GM12878 (cell line): ENCODE measurements around the gene TGFBI. TPM values are rescaled to one million over a fixed set of nuclear protein-coding genes. Genes with fewer than 3 reads are reported as not detected.

Experiments
- ATAC-seq: fragments of 200-7000 bp; cut with Tn5 transposase; 3 replicates; pipeline ENCODE4 v1.9.1; 2020; ENCODE audit warnings: mild to moderate bottlenecking, moderate library complexity
- BruUV-seq: library from RNA; stranded (reverse); fragments of 400-500 nt; replicated peaks from 2 replicates; lab custom pipeline; 2021; lab: Mats Ljungman, UMichigan
- CTCF ChIA-PET: fragments of 300-600 bp; sonication (Branson Sonifier 250); formaldehyde crosslinking; extraction: SDS; loops from one replicate; lab custom pipeline; 2021; ENCODE audit warnings: inconsistent platforms; lab: Yijun Ruan, JAX
- POLR2A ChIA-PET: fragments of 350-600 bp; formaldehyde crosslinking; extraction: SDS; loops from one replicate; lab custom pipeline; 2021; ENCODE audit warnings: inconsistent platforms; lab: Charles Lee
- RAD21 ChIA-PET: fragments of 300-600 bp; sonication (Branson Sonifier 250); formaldehyde crosslinking; loops from one replicate; lab custom pipeline; 2023; ENCODE audit warnings: antibody characterized with exemption; ENCODE audit not compliant: unreplicated experiment; lab: Charles Lee
- SMC1A ChIA-PET: fragments of 300-600 bp; sonication (Branson Sonifier 250); formaldehyde crosslinking; loops from one replicate; lab custom pipeline; 2023; ENCODE audit not compliant: unreplicated experiment, uncharacterized antibody; lab: Charles Lee
- DNase-seq: peaks from one replicate; pipeline ENCODE4 v3.0.0-alpha.2; 2011; ENCODE audit warnings: low read depth, low spot score
- FAIRE-seq: peaks from 3 replicates; lab custom pipeline; 2011; peaks lifted over from hg19 to GRCh38; lab: Jason Lieb, UNC
- H2AFZ ChIP-seq: 2 replicates; pipeline ENCODE4 v1.6.0; 2011; ENCODE audit warnings: low read depth, low read length, control low read depth; ENCODE audit not compliant: control insufficient read depth
- H3K27ac ChIP-seq: 2 replicates; pipeline ENCODE4 v1.5.1; 2011; ENCODE audit warnings: control low read depth; ENCODE audit not compliant: control insufficient read depth, insufficient read depth
- H3K27me3 ChIP-seq, 2 experiments: replicated peaks in 1 of 2; 2 replicates each; pipeline versions ENCODE4 v1.6.0 to v1.6.1; 2011; ENCODE audit warnings: low read length in 1 of 2; ENCODE audit not compliant: control insufficient read depth in 2 of 2, insufficient read depth in 2 of 2
- H3K36me3 ChIP-seq, 2 experiments: 2 replicates each; pipeline ENCODE4 v1.5.1; 2011; ENCODE audit warnings: low read length in 1 of 2; ENCODE audit not compliant: control insufficient read depth in 2 of 2, insufficient read depth in 2 of 2
- H3K4me1 ChIP-seq: 2 replicates; pipeline ENCODE4 v1.6.1; 2011; ENCODE audit warnings: mild to moderate bottlenecking, low read length, moderate library complexity, mixed read lengths; ENCODE audit not compliant: control insufficient read depth, insufficient read depth
- H3K4me2 ChIP-seq: 2 replicates; pipeline ENCODE4 v1.6.0; 2011; ENCODE audit warnings: control low read depth; ENCODE audit not compliant: control insufficient read depth, insufficient read depth
- H3K4me3 ChIP-seq: fragments of 200-600 bp; sonication (generic); 2 replicates; pipeline ENCODE4 v1.5.1; 2016
- H3K79me2 ChIP-seq: 2 replicates; pipeline ENCODE4 v1.6.0; 2011; ENCODE audit warnings: low read length; ENCODE audit not compliant: control insufficient read depth, insufficient read depth
- H3K9ac ChIP-seq: 2 replicates; pipeline ENCODE4 v1.8.0; 2011; ENCODE audit warnings: low read length, control low read depth, mixed read lengths; ENCODE audit not compliant: control insufficient read depth, insufficient read depth
- H3K9me3 ChIP-seq: replicated peaks from 3 replicates; pipeline ENCODE4 v1.5.1; 2011; ENCODE audit warnings: mild to moderate bottlenecking, low read length; ENCODE audit not compliant: control insufficient read depth, insufficient read depth
- H4K20me1 ChIP-seq: 2 replicates; pipeline ENCODE4 v1.6.0; 2011; ENCODE audit not compliant: control insufficient read depth, insufficient read depth
- BCL11A ChIP-seq: IDR thresholded peaks from 2 replicates; pipeline ENCODE4 v1.6.1; 2011; ENCODE audit warnings: low read depth, low read length
- CUX1 ChIP-seq: IDR thresholded peaks from 2 replicates; pipeline ENCODE4 v1.6.1; 2012; ENCODE audit warnings: improper control_type of control experiment, low read depth, low read length; ENCODE audit not compliant: insufficient replicate concordance
- EED ChIP-seq: sonication (generic); IDR thresholded peaks from 2 replicates; pipeline ENCODE4 v1.6.1; 2016; ENCODE audit warnings: antibody characterized with exemption, low read depth
- EGR1 ChIP-seq, 2 experiments: IDR thresholded peaks; 1 replicate in 1 of 2; 2 replicates in 1 of 2; pipeline ENCODE4 v1.6.1; 2011 to 2012; ENCODE audit warnings: low read depth in 2 of 2, low read length in 2 of 2, borderline replicate concordance in 1 of 2, mild to moderate bottlenecking in 1 of 2, moderate library complexity in 1 of 2
- ESRRA ChIP-seq: IDR thresholded peaks from 2 replicates; pipeline ENCODE4 v1.6.1; 2012; ENCODE audit warnings: mild to moderate bottlenecking, low read length, improper control_type of control experiment
- NR2C1 ChIP-seq: fragments of 450-650 bp; IDR thresholded peaks from 2 replicates; pipeline ENCODE4 v1.6.1; 2017; ENCODE audit warnings: antibody characterized with exemption, mild to moderate bottlenecking, moderate library complexity
- PKNOX1 ChIP-seq: fragments of 450-650 bp; IDR thresholded peaks from 2 replicates; pipeline ENCODE4 v1.6.1; 2016; ENCODE audit warnings: mild to moderate bottlenecking
- PML ChIP-seq: IDR thresholded peaks from 2 replicates; pipeline ENCODE4 v1.6.1; 2012; ENCODE audit warnings: low read length, inconsistent platforms
- POU2F2 ChIP-seq: IDR thresholded peaks from 3 replicates; pipeline ENCODE4 v1.6.1; 2011; ENCODE audit warnings: low read depth, mild to moderate bottlenecking, low read length, borderline replicate concordance
- RAD51 ChIP-seq: fragments of 450-650 bp; IDR thresholded peaks from 2 replicates; pipeline ENCODE4 v1.6.1; 2016; ENCODE audit warnings: moderate library complexity, mild to moderate bottlenecking, inconsistent platforms
- RFX5 ChIP-seq: IDR thresholded peaks from 2 replicates; pipeline ENCODE4 v1.6.1; 2011; ENCODE audit warnings: low read depth, low read length, improper control_type of control experiment
- RUNX3 ChIP-seq: IDR thresholded peaks from 2 replicates; pipeline ENCODE4 v1.6.1; 2012; ENCODE audit warnings: low read length, inconsistent platforms
- SREBF1 ChIP-seq: IDR thresholded peaks from 2 replicates; pipeline ENCODE4 v1.6.1; 2012; ENCODE audit warnings: mild to moderate bottlenecking, low read length
- SRF ChIP-seq, 2 experiments: IDR thresholded peaks; 2 replicates each; pipeline ENCODE4 v1.6.1; 2011; ENCODE audit warnings: low read depth in 2 of 2, low read length in 2 of 2, mild to moderate bottlenecking in 1 of 2, moderate library complexity in 1 of 2
- TARDBP ChIP-seq: IDR thresholded peaks from 2 replicates; pipeline ENCODE4 v1.6.1; 2016; ENCODE audit warnings: borderline replicate concordance
- ZBTB11 ChIP-seq: fragments of 450-650 bp; formaldehyde crosslinking; IDR thresholded peaks from 2 replicates; pipeline ENCODE4 v1.5.0; 2022; ENCODE audit warnings: mild to moderate bottlenecking, missing genetic modification characterization
- ZNF217 ChIP-seq: fragments of 450-650 bp; IDR thresholded peaks from 2 replicates; pipeline ENCODE4 v1.6.1; 2017; ENCODE audit warnings: antibody characterized with exemption, mild to moderate bottlenecking
- WGBS: methylation state at CpG from one replicate; pipeline ENCODE4 v1.1.6; 2016; ENCODE audit warnings: low lambda C conversion rate; ENCODE audit not compliant: insufficient replicate concordance, insufficient coverage; ENCODE audit errors: missing lambda C conversion rate; 5-methylcytosine and 5-hydroxymethylcytosine counted together
- in situ Hi-C: fragments of 300-500 bp; cut with MboI; formaldehyde crosslinking; loops from 9 replicates; pipeline ENCODE4 v1.14.3; 2018; ENCODE audit warnings: mixed read lengths
- intact Hi-C: fragments of 100-400 bp; cut with micrococcal nuclease; formaldehyde crosslinking; loops from one replicate; pipeline ENCODE4 v1.14.2; 2022; ENCODE audit not compliant: unreplicated experiment
- polyA plus RNA-seq, 11 experiments: library from polyadenylated mRNA; depleted of rRNA in 4 of 11; unstranded in 6 of 11; stranded (reverse) in 5 of 11; fragments of >200 nt; fragmentation: Nextera tagmentation in 4 of 11; fragmentation: Illumina TruSeq in 1 of 11; extraction: Ambion mirVana in 4 of 11; extraction: Trizol in 1 of 11; gene quantifications; 1 replicate in 1 of 11; 2 replicates in 10 of 11; pipeline versions ENCODE4 v1.2.1 to v1.2.3, GENCODE V29; 2011 to 2016; ENCODE audit warnings: inconsistent platforms in 2 of 11, missing spikeins in 2 of 11, low read depth in 1 of 11
- total RNA-seq, 4 experiments: library from RNA; depleted of rRNA in 3 of 4; stranded (reverse); fragments of >200 nt in 3 of 4; fragmentation: Illumina TruSeq in 1 of 4; extraction: Trizol in 1 of 4; gene quantifications; 2 replicates each; pipeline versions ENCODE4 v1.2.1 to v1.2.3, GENCODE V29; 2013 to 2021

The TGFBI gene
- total and polyA plus RNA-seq, 10 of the 15 experiments (the other 5 are each of a cell fraction or from before 2014, with no cell fraction given), result 0.12 to 1.8 (median 0.19) TPM

- DNase-seq (no peak), ATAC-seq (no peak), FAIRE-seq (no peak)
- H3K4me3 ChIP-seq, result no peak overlapping the region
- H3K27ac ChIP-seq, result no peak overlapping the region
- H3K9me3 ChIP-seq, result no peaks in the 10 kb centered on the region
- intact Hi-C loops, result no loop called here
- H3K4me1 ChIP-seq, result 0 out of 2 replicates have a peak, but pooled peaks cover 2% of the 10 kb centered on the region
- BruUV-seq, result no TSS peak
- peaks cover 0 to 2% of the 10 kb centered on the region in 2 experiments; a peak in 3 of 4 replicates for H3K27me3 ChIP-seq
- H3K9ac ChIP-seq, result no peak overlapping the region
- SMC1A ChIA-PET, result interaction anchor here (0.6 kb wide), 1 partner anchor 114 kb away, joined by 3 read pairs; no protein-coding TSS in a partner anchor
- RAD21 ChIA-PET, result interaction anchor here (0.6 kb wide), 1 partner anchor 202 kb away, joined by 3 read pairs; no protein-coding TSS in a partner anchor
- POLR2A ChIA-PET, result no interaction called here
- CTCF ChIA-PET, result interaction anchor here (1.6 to 1.9 kb wide), 3 partner anchors 48 to 58 kb away, joined by 4 to 5 read pairs (median 4); no protein-coding TSS in a partner anchor
- in situ Hi-C loops, result no loop called here
- H3K4me2 ChIP-seq, result no peak overlapping the region
- 12% methylated on average over 2 of the region's 2 CpGs for WGBS
- H4K20me1 ChIP-seq, result no peaks in the 10 kb centered on the region
- no peak overlapping the region for H2AFZ ChIP-seq
- no peaks in the 10 kb centered on the region for H3K79me2 ChIP-seq
- H3K36me3 ChIP-seq, result no peaks in the 10 kb centered on the region
- TF ChIP-seq TARDBP, result no peak
- no peak for TF ChIP-seq CUX1
- no peak for TF ChIP-seq PKNOX1
- no peak for TF ChIP-seq EED
- no peak for TF ChIP-seq PML
- no peak for TF ChIP-seq SRF (IDR thresholded peaks at IDR 0.05; ENCODE audit: low read depth in 2 of 2, low read length in 2 of 2)
- no peak for TF ChIP-seq ZBTB11 (CRISPR knock-in tag)
- TF ChIP-seq ESRRA, result no peak
- no peak for TF ChIP-seq EGR1 (IDR thresholded peaks at IDR 0.05; ENCODE audit: borderline replicate concordance in 1 of 2, low read depth in 2 of 2, low read length in 2 of 2)
- TF ChIP-seq NR2C1, result no peak
- no peak for TF ChIP-seq SREBF1
- no peak for TF ChIP-seq POU2F2
- no peak for TF ChIP-seq ZNF217
- no peak for TF ChIP-seq RAD51
- TF ChIP-seq RFX5, result no peak
- no peak for TF ChIP-seq BCL11A
- TF ChIP-seq RUNX3, result no peak
Observed at GRCh38 chr5:136025900-136026299, 2.9 kb upstream of the TGFBI start.
